ENCODE data around the gene GPR78.

GPR78 gene, protein sequence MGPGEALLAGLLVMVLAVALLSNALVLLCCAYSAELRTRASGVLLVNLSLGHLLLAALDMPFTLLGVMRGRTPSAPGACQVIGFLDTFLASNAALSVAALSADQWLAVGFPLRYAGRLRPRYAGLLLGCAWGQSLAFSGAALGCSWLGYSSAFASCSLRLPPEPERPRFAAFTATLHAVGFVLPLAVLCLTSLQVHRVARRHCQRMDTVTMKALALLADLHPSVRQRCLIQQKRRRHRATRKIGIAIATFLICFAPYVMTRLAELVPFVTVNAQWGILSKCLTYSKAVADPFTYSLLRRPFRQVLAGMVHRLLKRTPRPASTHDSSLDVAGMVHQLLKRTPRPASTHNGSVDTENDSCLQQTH

DNA sequence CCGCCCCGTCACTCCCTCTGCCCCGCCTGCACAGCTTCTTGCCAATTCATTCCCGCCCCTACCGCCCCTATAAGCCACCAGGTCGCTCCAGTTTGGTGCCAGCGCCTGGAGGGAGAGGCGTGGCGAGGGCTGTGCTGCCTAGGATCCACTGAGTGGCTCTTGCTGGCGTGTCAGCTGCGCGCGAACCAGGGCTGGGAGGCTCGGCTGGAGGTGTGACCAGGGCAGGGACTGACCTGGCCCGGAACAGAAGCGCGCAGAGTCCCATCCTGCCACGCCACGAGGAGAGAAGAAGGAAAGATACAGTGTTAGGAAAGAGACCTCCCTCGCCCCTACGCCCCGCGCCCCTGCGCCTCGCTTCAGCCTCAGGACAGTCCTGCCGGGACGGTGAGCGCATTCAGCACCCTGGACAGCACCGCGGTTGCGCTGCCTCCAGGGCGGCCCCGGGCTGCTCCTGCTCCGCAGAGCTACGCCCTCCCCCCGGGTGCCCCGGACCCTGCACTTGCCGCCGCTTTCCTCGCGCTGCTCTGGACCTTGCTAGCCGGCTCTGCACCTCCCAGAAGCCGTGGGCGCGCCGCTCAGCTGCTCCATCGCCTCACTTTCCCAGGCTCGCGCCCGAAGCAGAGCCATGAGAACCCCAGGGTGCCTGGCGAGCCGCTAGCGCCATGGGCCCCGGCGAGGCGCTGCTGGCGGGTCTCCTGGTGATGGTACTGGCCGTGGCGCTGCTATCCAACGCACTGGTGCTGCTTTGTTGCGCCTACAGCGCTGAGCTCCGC is at the start of gene GPR78:
TSS of gene GPR78 (plus strand) at position 72 of the 773 bp plus-strand sequence. CDS start at position 663, 591 bp downstream.
- DNase-seq (ENCODE audit: low read depth, low spot score): peak; percentile 94

DNA sequence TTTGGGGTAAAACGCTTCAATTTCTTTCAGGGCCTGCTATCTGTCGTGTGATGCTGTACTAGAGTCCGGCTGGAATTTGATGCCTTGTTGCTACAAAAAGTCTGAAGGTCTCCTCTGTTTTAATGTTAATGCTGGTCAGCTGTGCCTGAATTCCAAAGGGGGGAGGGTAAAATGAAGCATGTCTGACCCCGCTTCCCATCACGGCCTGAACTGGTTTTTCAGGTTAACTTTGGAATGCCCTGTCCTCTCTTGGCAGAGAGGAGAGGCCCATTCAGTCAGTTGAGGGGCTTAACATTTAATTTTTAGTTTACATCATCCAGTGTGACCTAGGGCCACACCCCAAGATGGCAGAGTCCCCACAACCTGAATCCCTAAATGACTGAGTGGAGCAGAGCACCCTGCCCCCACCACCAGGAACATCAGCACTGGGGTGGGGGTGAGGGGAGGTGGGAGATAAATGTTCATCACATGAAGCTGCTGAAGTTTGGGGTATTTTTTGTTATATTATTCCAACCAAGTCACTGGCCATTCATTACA is 47.9 kb upstream of the GPR78 start:
- peak; percentile 88 for DNase-seq (ENCODE audit: low read depth, low spot score)

DNA sequence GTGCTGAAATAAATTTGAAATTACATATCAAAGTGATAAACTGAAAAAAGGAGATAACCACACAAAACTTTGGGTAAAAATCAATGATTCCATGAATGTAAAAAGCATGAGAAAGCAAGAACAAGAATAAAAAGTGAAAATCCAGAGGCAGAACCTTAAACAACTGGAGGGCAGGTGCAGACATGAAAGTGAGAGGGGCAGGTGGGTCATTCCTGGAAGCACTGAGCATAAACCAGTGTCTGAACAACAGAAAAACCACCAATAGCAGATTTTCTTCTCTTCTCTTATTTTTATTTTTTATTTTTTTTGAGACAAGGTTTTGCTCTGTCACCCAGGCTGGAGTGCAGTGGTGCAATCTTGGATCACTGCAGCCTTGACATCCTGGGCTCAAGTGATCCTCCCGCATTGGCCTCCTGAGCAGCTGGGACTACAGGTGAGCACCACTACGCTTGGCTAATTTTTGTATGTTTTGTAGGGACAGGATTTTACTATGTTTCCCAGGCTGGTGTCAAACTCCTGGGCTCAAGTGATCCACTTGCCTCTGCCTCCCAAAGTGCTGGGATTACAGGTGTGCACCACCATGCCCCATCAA is 46.8 kb upstream of the GPR78 start:
- no peak for DNase-seq (ENCODE audit: low read depth, low spot score)

DNA sequence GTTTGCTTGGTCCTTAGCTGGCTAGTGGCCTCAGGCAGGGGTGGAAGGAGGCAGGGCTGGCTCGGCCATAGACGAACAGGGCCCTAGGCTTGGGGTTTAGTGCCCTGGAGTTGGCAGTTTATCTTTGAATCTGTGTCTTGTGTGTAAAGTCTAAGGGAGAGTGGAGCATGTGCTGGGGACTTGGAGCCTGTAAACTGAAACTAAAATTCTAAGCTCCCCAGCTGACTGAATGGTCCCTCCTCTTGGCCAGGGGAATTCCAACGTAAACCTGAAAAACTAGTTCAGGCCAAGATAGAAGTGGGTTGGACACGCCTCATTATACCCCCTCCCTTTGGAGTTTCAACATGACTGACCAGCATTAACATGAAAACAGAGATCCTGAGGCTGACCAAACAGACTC is 46.1 kb upstream of the GPR78 start:
- DNase-seq (ENCODE audit: low read depth, low spot score): peak; percentile 96

DNA sequence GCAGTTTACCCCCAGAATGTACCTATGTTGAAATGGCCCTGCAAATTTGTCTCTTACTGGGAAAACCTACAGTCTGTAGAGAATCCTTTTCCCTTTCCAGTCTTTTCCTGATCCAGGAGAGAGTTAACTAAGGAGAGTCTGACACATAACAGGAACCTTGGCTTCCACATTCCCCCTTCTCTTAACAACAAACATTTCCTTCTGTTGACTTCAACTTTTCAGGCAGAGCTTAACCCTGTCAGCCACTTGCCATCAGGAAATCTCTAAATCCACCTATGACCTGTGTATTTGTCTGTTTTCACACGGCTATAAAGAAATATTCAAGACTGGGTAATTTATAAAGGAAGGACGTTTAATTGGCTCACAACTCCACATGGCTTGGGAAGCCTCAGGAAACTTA is 45.6 kb upstream of the GPR78 start:
- no peak for DNase-seq (ENCODE audit: low read depth, low spot score)

DNA sequence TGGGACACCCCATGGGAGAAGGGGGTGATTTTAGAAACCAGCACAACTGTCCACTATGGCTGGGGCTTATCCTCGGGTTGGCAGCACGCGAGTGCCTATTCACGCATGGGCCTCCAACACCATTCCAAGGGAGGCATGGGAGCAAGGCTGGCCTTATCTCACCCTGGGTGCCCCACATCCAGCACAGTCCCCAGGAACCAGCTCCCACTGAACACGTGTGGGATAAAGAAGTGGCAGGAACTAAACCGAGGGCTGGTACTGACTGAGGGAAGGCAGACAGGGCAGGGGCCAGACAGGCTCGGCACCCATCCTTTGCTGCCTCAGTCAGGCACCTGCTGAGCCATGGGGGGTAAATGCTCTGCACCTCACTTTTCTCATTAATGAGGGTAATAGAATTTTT is 43.7 kb upstream of the GPR78 start:
- no peak for DNase-seq (ENCODE audit: low read depth, low spot score)

DNA sequence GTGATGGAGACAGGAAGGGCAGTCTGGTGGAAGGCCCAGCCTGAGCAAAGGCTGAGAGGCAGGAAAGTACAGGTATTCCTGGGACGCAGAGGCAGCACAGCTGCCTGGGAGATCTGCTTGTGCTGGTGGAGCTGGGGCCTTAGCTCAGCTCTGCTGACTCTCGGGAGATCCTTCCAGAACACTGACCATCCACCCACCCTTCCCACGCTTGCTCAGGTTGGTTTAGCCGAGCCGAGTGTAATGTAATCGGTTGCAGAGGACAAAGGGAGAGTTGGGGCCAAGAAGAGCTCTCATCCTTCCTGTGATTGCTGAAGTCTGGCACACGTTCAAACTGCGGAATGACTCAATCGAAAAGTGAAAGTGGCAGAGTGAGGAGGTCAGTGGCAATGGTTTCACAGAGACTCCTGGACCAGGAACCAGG is 43.1 kb upstream of the GPR78 start:
- no peak for DNase-seq (ENCODE audit: low read depth, low spot score)

DNA sequence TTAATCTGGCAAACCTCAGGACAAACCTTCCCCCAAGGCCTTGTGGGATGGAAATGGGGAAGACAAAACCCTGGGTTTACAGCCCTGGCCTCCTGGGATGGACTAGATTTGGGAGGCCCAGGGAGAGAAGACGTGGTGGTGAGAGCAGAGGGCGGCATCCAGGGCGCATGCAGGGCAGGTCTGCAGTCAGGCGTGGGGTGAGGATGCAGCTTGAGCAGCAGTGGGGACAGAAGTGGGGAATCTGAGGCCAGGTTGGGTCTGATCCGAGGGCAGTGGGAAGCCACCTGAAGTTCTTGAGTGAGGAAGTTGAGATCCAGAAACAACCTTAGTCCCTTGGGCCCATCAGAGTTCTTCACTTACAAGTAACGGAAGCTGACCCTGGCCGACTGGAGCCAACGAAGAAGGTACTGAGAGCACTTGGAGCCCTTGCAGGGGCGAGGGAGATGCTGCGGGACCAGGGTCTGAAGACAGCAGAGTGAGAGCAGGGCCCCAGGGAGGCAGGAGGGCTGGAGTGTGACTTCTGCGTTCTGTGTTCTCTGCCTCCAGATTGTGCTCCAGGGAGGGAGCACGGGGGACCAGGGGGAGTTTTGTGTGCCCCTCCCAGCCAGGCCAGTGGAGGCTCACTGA is 42.0 kb upstream of the GPR78 start:
- DNase-seq (ENCODE audit: low read depth, low spot score): no peak

DNA sequence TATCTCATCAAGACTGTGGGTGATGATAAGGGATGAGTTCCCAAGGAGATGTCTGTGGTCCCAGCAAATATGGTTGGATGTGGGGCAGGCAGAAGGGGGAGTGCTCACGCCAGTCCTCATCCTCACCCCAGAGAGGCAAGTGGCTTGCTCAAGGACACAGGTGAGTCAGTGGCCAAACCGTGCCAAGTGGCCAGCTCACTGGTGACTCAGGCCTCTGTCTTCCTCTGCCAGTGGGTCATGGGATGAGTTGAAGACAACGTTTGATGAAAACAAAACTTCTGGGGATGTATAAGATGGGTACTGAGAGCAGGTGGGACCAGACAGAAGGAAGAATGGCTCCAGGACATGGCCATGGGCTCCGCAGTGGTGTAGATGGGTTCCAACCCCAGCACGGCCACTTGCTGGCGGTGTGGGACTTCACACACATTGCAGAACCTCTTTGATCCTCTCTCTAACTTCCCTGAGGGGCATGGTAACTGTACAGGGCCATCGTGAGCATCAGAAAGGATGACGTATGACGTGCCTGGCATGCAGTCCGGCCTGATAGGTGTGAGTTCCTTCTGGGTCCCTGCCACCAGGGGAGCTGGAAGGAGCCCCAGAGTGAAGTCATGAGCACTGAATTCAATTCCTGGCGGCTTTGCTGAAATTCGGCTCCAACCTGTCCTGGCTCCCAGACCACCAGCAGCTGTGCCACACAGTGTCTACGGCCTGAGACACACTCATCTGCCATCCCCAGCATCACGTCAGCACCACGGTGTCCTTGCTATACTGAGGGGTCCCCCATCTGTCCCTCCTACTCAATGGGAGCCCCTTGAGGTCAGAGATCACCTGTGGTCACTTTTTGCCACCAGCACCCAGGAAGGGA is 41.3 kb upstream of the GPR78 start:
- DNase-seq (ENCODE audit: low read depth, low spot score): no peak

DNA sequence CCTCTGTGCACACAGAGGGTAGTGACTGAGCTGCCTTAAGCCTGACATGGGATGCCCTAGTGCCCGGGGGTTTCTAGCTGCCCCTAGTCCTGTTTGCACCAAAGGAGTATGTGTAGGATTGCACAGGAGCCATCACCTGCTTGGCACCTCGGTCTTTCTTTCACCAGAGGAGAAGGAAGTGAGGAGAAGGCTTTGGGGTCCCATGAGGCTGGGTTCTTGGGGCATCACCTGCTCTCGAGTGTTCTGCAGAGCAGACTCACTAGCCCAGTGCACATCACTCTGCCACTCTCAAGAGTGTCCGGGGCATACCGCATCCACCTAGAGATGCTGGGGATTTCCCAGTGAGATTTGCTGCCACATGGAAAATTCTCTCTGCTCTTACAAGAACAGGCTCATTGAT is 40.5 kb upstream of the GPR78 start:
- no peak for DNase-seq (ENCODE audit: low read depth, low spot score)

DNA sequence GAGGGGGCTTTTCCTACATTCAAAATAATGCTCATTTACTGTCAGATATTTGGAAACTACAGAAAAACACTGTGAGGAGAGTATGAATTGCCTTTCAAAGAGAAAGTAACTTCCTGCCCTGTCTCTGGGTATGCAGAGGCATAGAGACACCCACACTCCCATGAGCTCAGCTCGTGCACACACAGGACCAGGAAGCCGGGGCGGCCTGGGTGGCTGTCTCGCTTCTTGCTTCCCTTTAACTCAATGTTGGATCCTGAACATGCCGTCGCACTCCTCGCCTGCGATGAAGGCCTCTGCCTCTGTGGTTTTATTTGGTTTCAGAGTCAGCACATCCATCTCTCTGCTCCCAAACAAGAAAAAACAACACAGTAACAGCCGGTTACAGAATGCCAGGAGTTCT is 40.1 kb upstream of the GPR78 start:
- no peak for DNase-seq (ENCODE audit: low read depth, low spot score)

DNA sequence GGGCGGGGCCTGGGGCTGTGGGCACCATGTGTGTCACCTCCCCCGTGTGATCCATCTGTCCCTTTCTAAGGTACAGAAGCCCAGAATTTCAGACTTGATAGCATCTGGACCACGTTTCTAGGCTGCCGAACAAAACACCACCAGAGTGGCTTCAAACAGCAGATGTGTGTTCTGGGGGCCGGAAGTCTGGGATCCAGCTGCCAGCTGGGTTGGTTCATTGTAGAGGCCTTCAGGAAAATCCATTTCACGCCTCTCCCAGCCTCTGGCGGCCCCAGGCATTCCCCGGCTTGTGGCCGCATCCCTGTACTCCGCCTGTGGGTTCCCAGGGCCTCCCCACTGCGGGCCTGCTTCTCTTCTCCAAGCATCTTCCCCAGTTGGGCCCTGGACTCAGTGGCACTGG is 39.6 kb upstream of the GPR78 start:
- DNase-seq (ENCODE audit: low read depth, low spot score): no peak

DNA sequence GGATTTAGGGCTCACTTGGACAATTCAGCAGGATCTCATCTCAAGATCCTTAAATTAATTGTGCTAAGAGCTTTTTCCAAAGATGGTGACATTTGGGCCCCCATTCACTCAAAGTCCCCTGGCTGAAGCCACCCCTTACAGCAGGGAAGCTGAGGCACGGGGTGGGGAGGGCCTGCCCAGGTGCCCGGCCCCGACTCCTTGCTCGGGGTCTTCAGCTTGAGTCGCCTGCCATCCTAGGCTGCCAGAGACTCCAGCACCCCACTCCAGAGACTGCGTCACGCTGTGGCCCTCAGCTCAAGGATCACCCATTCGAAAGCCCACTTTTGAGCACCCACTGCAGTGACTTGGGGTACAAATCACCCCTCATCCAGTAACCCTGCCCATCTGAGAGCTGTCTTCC is 39.2 kb upstream of the GPR78 start:
- no peak for DNase-seq (ENCODE audit: low read depth, low spot score)

DNA sequence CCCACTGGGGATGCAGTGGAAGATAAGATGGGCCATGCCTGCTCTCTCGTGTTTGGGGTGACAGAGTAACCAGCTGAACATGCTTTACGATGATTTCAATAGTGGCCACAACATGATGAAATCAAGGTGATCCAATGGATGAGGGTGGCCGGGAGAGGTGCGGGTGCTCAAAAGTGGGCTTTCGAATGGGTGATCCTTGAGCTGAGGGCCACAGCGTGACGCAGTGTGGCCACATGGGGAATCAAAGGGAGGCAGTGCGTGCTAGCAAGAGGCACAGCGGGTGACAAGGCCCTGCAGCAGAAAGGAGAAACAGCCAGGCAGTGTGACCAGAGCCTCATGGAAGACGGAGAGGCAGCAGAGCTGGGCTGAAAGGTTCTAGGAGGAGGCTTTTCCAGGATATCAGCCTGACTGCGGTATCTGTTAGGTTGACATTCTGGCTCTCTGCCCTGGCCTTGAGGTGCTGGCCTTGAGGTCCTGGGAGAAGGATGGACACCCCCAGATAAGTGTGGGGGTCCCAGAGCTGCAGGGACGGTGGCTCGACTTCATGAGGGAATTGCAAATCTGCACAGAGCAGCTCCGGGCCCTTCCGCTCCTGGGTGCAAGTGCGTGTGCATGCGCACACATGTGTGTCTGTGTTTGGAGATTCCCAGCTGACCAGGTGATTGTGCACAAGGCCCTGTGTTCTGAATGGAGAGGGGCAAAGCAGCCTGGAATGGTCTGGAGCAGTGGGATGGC is 38.0 kb upstream of the GPR78 start:
- no peak for DNase-seq (ENCODE audit: low read depth, low spot score)

DNA sequence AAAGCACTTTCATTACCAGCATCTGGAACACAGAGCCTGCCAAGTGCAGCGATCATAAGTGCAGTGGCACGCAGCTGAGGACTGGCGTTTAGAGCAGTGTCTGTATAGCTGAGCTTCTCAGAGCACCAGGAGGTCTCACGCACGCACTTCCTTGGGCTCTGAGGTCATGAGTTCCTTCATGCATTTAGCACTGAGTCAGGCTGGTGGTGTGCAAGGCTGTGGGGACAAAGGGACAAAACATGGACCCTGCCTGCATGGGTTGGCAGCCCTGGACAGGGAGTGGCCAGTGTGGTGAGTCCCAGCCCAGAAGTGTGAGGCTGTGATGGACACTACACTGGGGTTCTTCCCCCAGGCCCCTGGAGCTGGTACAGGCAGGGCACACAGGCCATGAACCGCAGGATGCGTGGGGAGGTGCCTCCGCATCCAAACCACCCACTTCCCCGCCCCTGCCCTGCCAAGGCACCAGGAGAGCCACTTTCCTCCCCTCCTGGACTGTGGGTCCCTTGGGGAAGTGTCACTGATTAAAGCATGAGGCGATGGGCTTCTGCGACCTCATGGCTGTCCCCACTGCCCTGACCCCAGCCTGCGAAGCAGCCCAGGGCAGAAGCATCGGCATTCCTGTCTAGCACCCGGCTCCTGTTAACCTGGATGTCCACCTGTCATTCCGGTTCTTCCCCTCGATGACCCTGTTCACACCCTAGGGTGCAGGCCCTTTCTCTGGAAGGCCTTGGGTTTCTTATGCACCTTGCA is 37.2 kb upstream of the GPR78 start:
- DNase-seq (ENCODE audit: low read depth, low spot score): no peak

DNA sequence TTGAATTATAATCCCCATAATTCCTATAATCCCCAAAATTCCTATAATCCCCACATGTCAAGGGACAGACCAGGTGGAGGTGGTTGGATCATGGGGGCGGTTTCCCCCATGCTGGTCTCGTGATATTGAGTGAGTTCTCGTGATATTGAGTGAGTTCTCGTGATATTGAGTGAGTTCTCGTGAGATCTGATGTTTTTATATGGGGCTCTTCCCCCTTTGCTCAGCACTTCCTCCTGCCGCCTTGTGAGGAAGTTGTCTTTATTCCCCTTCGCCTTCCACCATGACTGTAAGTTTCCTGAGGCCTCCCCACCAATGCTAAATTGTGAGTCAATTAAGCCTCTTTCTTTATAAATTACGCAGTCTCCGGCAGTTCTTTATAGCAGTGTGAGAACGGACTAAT is 36.6 kb upstream of the GPR78 start:
- DNase-seq (ENCODE audit: low read depth, low spot score): no peak

DNA sequence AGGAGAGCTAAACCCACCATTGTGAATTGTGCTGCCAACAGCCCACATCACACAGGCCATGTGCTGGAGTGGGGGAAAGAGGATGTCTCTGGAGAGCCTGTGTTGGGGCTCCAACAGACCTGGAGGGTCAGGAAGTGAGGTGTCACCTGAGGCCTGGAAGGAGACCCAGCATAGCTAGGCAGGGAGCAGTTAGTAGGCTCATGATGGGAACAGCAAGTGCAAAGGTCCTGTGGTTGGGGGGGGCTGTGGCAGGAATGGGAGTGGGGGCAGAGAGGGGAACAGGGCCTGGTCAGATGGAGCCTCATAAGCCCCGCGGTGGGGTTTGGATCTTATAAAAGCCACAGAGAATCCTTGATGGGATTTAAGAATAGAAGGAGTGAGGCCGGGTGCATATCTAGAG is 35.9 kb upstream of the GPR78 start:
- DNase-seq (ENCODE audit: low read depth, low spot score): no peak

DNA sequence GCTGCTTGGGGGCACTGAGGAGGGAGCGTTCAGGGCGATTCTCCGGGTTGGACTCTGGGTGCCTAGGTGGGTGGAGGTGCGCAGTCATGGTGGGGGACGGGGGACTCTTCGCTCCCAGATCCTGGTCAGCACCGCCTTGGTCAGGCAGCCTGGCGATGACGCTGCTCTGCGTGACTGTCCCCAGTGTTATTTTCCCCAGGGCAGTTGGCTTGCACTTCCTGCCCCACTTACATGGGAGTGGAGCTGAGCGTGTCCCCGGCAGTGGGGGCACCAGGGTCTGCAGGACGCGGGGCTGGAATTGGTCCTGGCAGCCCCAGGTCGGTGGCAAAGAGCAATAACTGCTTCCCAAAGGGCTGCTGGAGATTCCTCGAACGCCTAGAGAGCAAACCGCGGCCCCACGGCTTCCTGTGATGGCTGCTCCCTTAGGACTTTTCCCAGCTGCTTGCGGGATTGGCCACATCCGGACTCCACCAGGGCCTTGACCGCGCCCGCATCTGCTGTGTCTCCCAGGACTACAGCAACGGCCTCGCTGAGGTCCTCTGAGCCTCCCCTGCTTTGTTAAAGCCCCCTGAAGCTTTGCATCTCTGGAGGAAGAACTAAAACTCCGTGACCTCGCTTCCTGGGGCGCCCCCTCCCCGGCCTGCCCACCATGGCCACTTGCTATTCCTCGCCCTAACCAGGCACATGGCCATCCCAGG is 35.3 kb upstream of the GPR78 start:
- DNase-seq (ENCODE audit: low read depth, low spot score): no peak

DNA sequence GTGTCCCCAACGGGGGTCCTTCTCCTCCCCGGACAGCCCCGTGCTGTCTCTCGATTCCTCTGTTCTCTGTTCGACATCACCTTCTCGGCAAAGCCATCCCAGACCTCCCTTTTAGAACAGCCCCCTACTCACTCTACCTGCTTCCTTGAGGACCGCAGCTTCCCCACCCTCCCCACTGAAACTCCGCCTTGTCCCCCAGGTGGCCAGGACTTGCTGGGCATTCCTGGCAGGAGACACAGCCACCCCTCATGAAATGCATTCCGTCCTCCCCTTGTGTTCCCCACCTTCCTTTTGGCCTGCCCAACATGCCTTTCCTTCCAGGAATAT is 34.8 kb upstream of the GPR78 start:
- DNase-seq (ENCODE audit: low read depth, low spot score): no peak
